ENCODE measurements around the gene MAVS.

GRCh38 chr20:3854462-3854871 lies 7.8 kb downstream of the MAVS start:
- no peak for TF ChIP-seq CTCF (IDR thresholded peaks at IDR 0.05; ENCODE audit: insufficient read depth, low read length, poor library complexity, severe bottlenecking)
- no peak for TF ChIP-seq EZH2phosphoT487 (conservative IDR thresholded peaks at IDR 0.05; ENCODE audit: low read length)
